Breast epithelium (tissue), 3 donors: ENCODE data around the gene SDR9C7.

Source experiments
- CTCF ChIP-seq, 3 donors: fragments of 450-650 bp; IDR thresholded peaks; one replicate each; pipeline ENCODE4 v1.5.1; 2016 to 2017; ENCODE audit warnings: antibody characterized with exemption in 3 of 3, mild to moderate bottlenecking in 3 of 3, moderate library complexity in 3 of 3
- POLR2A ChIP-seq: fragments of 450-650 bp; IDR thresholded peaks from one replicate; pipeline ENCODE4 v1.6.1; 2016; ENCODE audit warnings: antibody characterized with exemption, mild to moderate bottlenecking, moderate library complexity

GRCh38 chr12:56947633-56948456, 13.6 kb upstream of the SDR9C7 start:
- TF ChIP-seq CTCF (IDR thresholded peaks at IDR 0.05): no peak
- no peak for TF ChIP-seq POLR2A
